BE2C (cell line): ENCODE measurements around the gene F10.
"Not testable (repeated sequence)": the region's sequence is repeated elsewhere in the genome, so short reads cannot be mapped to it uniquely, and the experiment has no call there.

ENCODE experiments used
- DNase-seq: peaks from one replicate; pipeline ENCODE4 v3.0.0-alpha.2; 2020
- H3K27me3 ChIP-seq: fragments of 250-450 bp; sonication (Bioruptor Pico); 2 replicates; pipeline ENCODE4 v1.5.1; 2020; ENCODE audit warnings: mild to moderate bottlenecking
- H3K36me3 ChIP-seq: fragments of 250-450 bp; sonication (Bioruptor Pico); 2 replicates; pipeline ENCODE4 v1.5.1; 2020; ENCODE audit warnings: mild to moderate bottlenecking
- H3K4me1 ChIP-seq: fragments of 250-450 bp; sonication (Bioruptor Pico); 2 replicates; pipeline ENCODE4 v1.5.1; 2020
- H3K4me3 ChIP-seq: 2 replicates; pipeline ENCODE4 v1.5.1; 2011; ENCODE audit warnings: low read depth, low read length
- H3K9me3 ChIP-seq: fragments of 250-450 bp; sonication (Bioruptor Pico); 2 replicates; pipeline ENCODE4 v1.5.1; 2020
- CTCF ChIP-seq: IDR thresholded peaks from 2 replicates; pipeline ENCODE4 v1.5.1; 2012; ENCODE audit warnings: mild to moderate bottlenecking, low read depth, low read length

F10 gene

DNA sequence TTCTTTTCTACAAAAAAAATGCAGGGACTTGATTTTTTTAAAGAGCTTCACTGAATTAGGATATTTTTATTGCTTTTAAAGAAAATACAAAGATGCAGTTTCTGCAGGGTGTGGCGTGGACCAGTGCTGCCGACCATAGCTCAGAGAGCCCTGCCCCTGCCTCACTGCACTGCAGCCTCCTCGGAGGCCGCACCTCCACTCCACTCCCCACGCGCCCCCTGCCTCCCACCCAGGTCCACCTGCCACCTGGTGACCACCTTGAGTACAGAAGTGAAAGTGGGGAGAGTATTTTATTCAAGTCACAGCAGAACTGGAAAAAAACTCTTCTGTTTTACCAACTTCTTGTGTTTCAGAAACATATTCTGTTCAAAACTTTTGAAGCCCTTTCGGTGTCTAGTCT is 24.9 kb upstream of the F10 start:
- no peaks in the 10 kb centered on the region for H3K36me3 ChIP-seq
- no peaks in the 10 kb centered on the region for H3K27me3 ChIP-seq
- H3K4me1 ChIP-seq = no peaks in the 10 kb centered on the region
- no peak for DNase-seq
- TF ChIP-seq CTCF = no peak
- H3K9me3 ChIP-seq = no peaks in the 10 kb centered on the region
- H3K4me3 ChIP-seq = no peak overlapping the region

GRCh38 chr13:113098162-113098732 is 24.4 kb upstream of the F10 start:
- no peaks in the 10 kb centered on the region for H3K4me1 ChIP-seq
- H3K36me3 ChIP-seq = no peaks in the 10 kb centered on the region
- no peaks in the 10 kb centered on the region for H3K9me3 ChIP-seq
- H3K4me3 ChIP-seq = no peak overlapping the region
- H3K27me3 ChIP-seq = no peaks in the 10 kb centered on the region
- no peak for TF ChIP-seq CTCF
- DNase-seq = no peak

DNA sequence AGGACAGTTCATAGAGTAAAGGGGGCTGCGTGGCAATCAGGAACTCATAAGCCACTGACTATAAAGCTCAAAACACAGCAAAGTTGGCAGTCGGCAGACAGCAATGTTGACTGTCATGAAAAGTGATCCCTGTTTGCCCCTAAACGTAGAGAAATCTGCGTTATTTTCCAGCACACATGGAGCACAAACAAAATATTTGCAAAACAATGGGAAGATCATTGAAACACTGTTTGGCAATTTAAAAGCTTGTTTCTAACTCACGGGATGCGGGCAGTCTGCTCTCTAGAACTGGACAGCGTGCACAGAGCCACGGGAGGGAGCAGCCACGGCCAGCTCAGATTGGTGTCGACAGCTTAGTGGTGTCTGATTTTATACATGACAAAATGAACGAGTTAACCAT is 23.5 kb upstream of the F10 start:
- no peak for DNase-seq
- no peaks in the 10 kb centered on the region for H3K36me3 ChIP-seq
- TF ChIP-seq CTCF = no peak
- H3K27me3 ChIP-seq = no peaks in the 10 kb centered on the region
- H3K9me3 ChIP-seq = no peaks in the 10 kb centered on the region
- H3K4me1 ChIP-seq = no peaks in the 10 kb centered on the region
- H3K4me3 ChIP-seq = no peak overlapping the region

DNA sequence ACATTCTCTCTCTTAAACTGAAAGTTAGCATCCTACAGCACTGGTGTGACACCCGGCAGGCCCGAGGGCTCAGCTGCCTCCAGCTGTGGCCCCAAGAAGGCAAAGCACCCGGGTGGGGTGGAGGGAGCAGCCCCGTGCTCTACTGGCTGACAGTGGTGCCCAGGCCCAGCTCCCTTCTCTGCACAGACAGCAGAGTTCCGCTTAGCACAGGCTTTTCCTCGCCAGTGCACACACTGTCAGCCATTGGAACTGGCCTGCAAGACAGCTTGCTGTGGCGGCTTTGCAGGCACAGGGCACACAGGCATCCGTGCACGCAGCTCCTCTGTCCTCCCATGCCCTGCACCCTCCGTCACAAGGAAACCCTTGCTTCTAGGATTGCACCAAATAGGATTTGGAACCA is 20.3 kb upstream of the F10 start:
- DNase-seq, H3K4me3 ChIP-seq, H3K36me3 ChIP-seq, H3K9me3 ChIP-seq, H3K4me1 ChIP-seq, H3K27me3 ChIP-seq: not testable (repeated sequence)

- Histone ChIP-seq H3K27me3 (no peaks in the 10 kb centered on the region), H3K36me3 (no peaks in the 10 kb centered on the region), H3K9me3 (no peaks in the 10 kb centered on the region), H3K4me1 (no peaks in the 10 kb centered on the region; the same call in 1 of the 2 replicates), H3K4me3 (no peak overlapping the region)
- TF ChIP-seq CTCF = no peak
- DNase-seq = no peak
Observed at GRCh38 chr13:113102727-113103126, 19.9 kb upstream of the F10 start.

DNA sequence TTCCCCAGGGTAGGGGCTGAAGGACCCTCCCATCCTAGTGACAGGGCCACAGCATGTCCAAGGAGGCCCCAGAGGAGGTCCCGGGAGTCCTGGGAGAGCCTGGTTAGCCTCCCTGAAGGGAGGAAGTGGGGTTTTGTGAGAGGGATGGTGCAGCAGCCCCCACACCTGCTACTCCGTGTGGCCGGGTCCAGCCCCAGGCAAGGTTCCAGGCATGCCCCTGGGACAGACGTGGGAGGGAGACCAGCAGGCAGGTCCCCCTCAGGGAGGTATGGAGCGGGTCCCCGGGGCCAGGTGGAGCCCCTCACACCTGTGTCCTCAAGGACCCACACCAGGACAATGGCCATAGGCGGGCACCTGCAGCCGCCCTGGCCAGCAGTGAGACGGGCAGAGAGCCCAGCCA is 19.0 kb upstream of the F10 start:
- Histone ChIP-seq H3K9me3 (no peaks in the 10 kb centered on the region), H3K4me1 (no peaks in the 10 kb centered on the region; the same call in 1 of the 2 replicates), H3K27me3 (no peaks in the 10 kb centered on the region), H3K4me3 (no peak overlapping the region), H3K36me3 (no peaks in the 10 kb centered on the region)
- TF ChIP-seq CTCF = no peak
- no peak for DNase-seq
